Spleen (tissue), 7 donors: ENCODE data around the gene TMEM69.

Experiments used
- CTCF ChIP-seq, 11 experiments: fragments of 200-600 bp in 7 of 11; fragments of 450-650 bp in 4 of 11; sonication (generic) in 4 of 11; IDR thresholded peaks in 8 of 11; conservative IDR thresholded peaks in 3 of 11; 1 replicate in 7 of 11; 2 replicates in 4 of 11; pipeline versions ENCODE4 v1.4.0 to v1.8.0; 2016 to 2021; ENCODE audit warnings: antibody characterized with exemption in 11 of 11, inconsistent platforms in 4 of 11, mild to moderate bottlenecking in 1 of 11
- POLR2A ChIP-seq, 3 donors: fragments of 450-650 bp; IDR thresholded peaks; one replicate each; pipeline ENCODE4 v1.5.1; 2017; ENCODE audit warnings: antibody characterized with exemption in 3 of 3, mild to moderate bottlenecking in 1 of 3
- POLR2AphosphoS5 ChIP-seq, 3 donors: sonication (generic); formaldehyde crosslinking; IDR thresholded peaks; one replicate each; pipeline ENCODE4 v1.5.1; 2017; ENCODE audit warnings: antibody characterized with exemption in 3 of 3
- donor health status: DM: no; HTN: no; CAD: no; lungs with moderate emphysema.
- donor health status: DM: no; HTN: no; CAD: no.
- donor health status: DM: no; HTN: no; CAD: no.

DNA sequence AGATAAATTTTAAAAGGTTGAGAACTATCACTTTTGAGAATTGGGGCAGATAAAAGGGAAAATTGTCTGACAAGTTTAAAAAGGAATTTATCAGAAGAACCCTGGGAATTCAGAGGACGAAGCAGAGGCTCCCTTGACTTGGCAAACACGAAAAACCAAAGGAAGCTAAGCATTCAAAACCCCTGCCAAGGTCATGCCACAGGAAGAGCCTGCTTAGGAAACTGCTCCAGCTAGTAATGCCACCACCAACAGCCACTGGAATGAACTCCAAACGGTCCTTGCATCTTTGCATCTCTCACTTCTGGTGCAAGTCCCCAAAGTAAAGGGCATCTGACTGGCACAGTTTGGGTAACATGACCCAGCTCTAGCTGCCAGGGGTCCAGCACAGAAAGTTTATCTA is 8.9 kb upstream of the TMEM69 start:
- TF ChIP-seq CTCF (IDR thresholded peaks at IDR 0.05 in 8 of 11, conservative IDR thresholded peaks at IDR 0.05 in 3 of 11) (no peak), POLR2AphosphoS5 (IDR thresholded peaks at IDR 0.05) (peak in 1 of 3 donors; percentile 68), POLR2A (IDR thresholded peaks at IDR 0.05) (no peak)
